Transverse colon (tissue), 4 donors: Measurements from ENCODE around the gene ITGAD. TPM values are rescaled to one million over a fixed set of nuclear protein-coding genes. Genes with fewer than 3 reads are reported as not detected.

Experiments used
- DNase-seq: peaks from one replicate; pipeline ENCODE4 v3.0.0-alpha.2; 2019
- H3K27ac ChIP-seq, 4 donors: fragments of 200-600 bp; sonication (generic); 2 replicates each; pipeline ENCODE4 v1.5.1; 2016 to 2018; ENCODE audit warnings: inconsistent platforms in 4 of 4
- H3K27me3 ChIP-seq: fragments of 200-600 bp; sonication (generic); 2 replicates; pipeline ENCODE4 v1.5.1; 2017; ENCODE audit warnings: inconsistent platforms
- H3K36me3 ChIP-seq, 4 donors: fragments of 200-600 bp; sonication (generic); 2 replicates each; pipeline ENCODE4 v1.5.1; 2017 to 2019; ENCODE audit warnings: inconsistent platforms in 4 of 4
- H3K4me1 ChIP-seq, 4 donors: fragments of 200-600 bp; sonication (generic); 2 replicates each; pipeline ENCODE4 v1.5.1; 2017 to 2020; ENCODE audit warnings: inconsistent platforms in 4 of 4
- H3K4me3 ChIP-seq, 4 donors: fragments of 200-600 bp; sonication (generic); 1 replicate in 1 of 4; 2 replicates in 3 of 4; pipeline versions ENCODE4 v1.5.1 to v1.6.1; 2017 to 2019; ENCODE audit warnings: inconsistent platforms in 4 of 4
- H3K9me3 ChIP-seq, 2 donors: fragments of 200-600 bp; sonication (generic); 2 replicates each; pipeline ENCODE4 v1.5.1; 2017 to 2019; ENCODE audit warnings: inconsistent platforms in 2 of 2
- CTCF ChIP-seq, 5 experiments: fragments of 200-600 bp in 3 of 5; fragments of 450-650 bp in 2 of 5; sonication (generic) in 3 of 5; IDR thresholded peaks; 1 replicate in 2 of 5; 2 replicates in 3 of 5; pipeline ENCODE4 v1.5.1; 2016 to 2017; ENCODE audit warnings: antibody characterized with exemption in 5 of 5, inconsistent platforms in 3 of 5, mild to moderate bottlenecking in 2 of 5, moderate library complexity in 1 of 5
- EP300 ChIP-seq: sonication (generic); formaldehyde crosslinking; IDR thresholded peaks from one replicate; pipeline ENCODE4 v1.6.1; 2017; ENCODE audit warnings: antibody characterized with exemption, low read depth
- POLR2A ChIP-seq: fragments of 450-650 bp; IDR thresholded peaks from one replicate; pipeline ENCODE4 v1.6.1; 2016; ENCODE audit warnings: antibody characterized with exemption, mild to moderate bottlenecking, moderate library complexity
- POLR2AphosphoS5 ChIP-seq, 3 donors: sonication (generic); formaldehyde crosslinking; IDR thresholded peaks; one replicate each; pipeline ENCODE4 v1.6.1; 2016; ENCODE audit warnings: antibody characterized with exemption in 3 of 3
- WGBS, 2 donors: methylation state at CpG; one replicate each; pipeline ENCODE4 v1.1.5; 2018; ENCODE audit warnings: low coverage in 1 of 2; 5-methylcytosine and 5-hydroxymethylcytosine counted together
- in situ Hi-C, 4 donors: fragments of 200-750 bp; cut with MboI; loops; one replicate each; pipeline versions ENCODE4 v1.15.0 to v1.15.1; 2017; ENCODE audit warnings: low sequenced_read_pairs in 3 of 4, low pct_ligation_motif_present in 1 of 4, low pct_unique_long_range_greater_than_20kb in 1 of 4
- intact Hi-C: fragments of 100-400 bp; cut with DNase I; formaldehyde crosslinking; loops from one replicate; pipeline ENCODE4 v1.15.1; 2023; ENCODE audit warnings: low total_unique reads
- total RNA-seq, 4 donors: library from RNA; depleted of rRNA; stranded (reverse); fragments of >200 nt; gene quantifications; one replicate each; pipeline ENCODE4 v1.1.0, GENCODE V29; 2016

Gene ITGAD
- total RNA-seq, 4 donors from 2014 or later: 0.75 TPM; not detected in 3

GRCh38 chr16:31471875-31472708, 79.0 kb downstream of the ITGAD start, which contains the start of gene TGFB1I1:
Gene TGFB1I1 (plus strand): TSS chr16:31472152. CDS start chr16:31472189, 37 bp downstream.
- intact Hi-C loops: no loop called here

GRCh38 chr16:31472709-31473203, 79.6 kb downstream of the ITGAD start:
- WGBS, 2 donors: 29% methylated on average over 20 of the region's 20 CpGs; no CpG with 5 or more reads in 1 of the 2 donors
- Histone ChIP-seq H3K9me3 (no peaks in the 10 kb centered on the region), H3K27ac (peak overlapping the region; percentile 90 to 98 (median 93)), H3K36me3 (no peaks in the 10 kb centered on the region), H3K27me3 (no peaks in the 10 kb centered on the region), H3K4me3 (peak overlapping the region; percentile 58 to 80 (median 66)), H3K4me1 (peaks cover 13 to 54% (median 39%) of the 10 kb centered on the region in 4 donors)
- intact Hi-C loops (no loop called here), in situ Hi-C loops (loop anchor here in 2 of 4 donors (25.0 kb wide), 2 partner anchors 415 to 485 kb away; partner anchors contain the start of gene HSD3B7 (in 1 of the 2))
- no peak for TF ChIP-seq POLR2A
- peak; percentile 68 to 85 (median 77) for TF ChIP-seq CTCF (IDR thresholded peaks at IDR 0.05)
- peak; percentile 25 to 47 (median 27) for TF ChIP-seq POLR2AphosphoS5 (IDR thresholded peaks at IDR 0.05)
- peak; percentile 93 for DNase-seq

More at GRCh38 chr16:31471875-31472708, 79.0 kb downstream of the ITGAD start, which contains the start of gene TGFB1I1:
- in situ Hi-C loops: loop anchor here in 2 of 4 donors (25.0 kb wide), 2 partner anchors 415 to 485 kb away; partner anchors contain the start of gene HSD3B7 (in 1 of the 2)
- Histone ChIP-seq H3K4me3 (peak within 1 kb of the TSS; percentile 58 to 80 (median 66)), H3K9me3 (no peaks in the 10 kb centered on the region), H3K27me3 (no peaks in the 10 kb centered on the region), H3K36me3 (no peaks in the 10 kb centered on the region), H3K27ac (peak within 1 kb of the TSS; percentile 90 to 98 (median 93)), H3K4me1 (peaks cover 13 to 48% (median 36%) of the 10 kb centered on the region in 4 donors)
- WGBS, 2 donors: 0 to 3% methylated on average over 6 to 37 of the region's 63 CpGs
- peak; percentile 68 for DNase-seq
- TF ChIP-seq POLR2A (no peak), EP300 (no peak), POLR2AphosphoS5 (IDR thresholded peaks at IDR 0.05) (peak in 2 of 3 donors; percentile 25 to 37), CTCF (IDR thresholded peaks at IDR 0.05) (no peak)

- Histone ChIP-seq H3K36me3 (no peaks in the 10 kb centered on the region), H3K4me3 (peak overlapping the region in 2 of 4 donors; percentile 58 to 65), H3K9me3 (no peaks in the 10 kb centered on the region), H3K27ac (peak overlapping the region; percentile 90 to 98 (median 93)), H3K27me3 (no peaks in the 10 kb centered on the region), H3K4me1 (peaks cover 13 to 60% (median 43%) of the 10 kb centered on the region in 4 donors)
- no peak for TF ChIP-seq POLR2AphosphoS5 (IDR thresholded peaks at IDR 0.05)
- no peak for TF ChIP-seq CTCF (IDR thresholded peaks at IDR 0.05)
- TF ChIP-seq POLR2A: no peak
- no peak for TF ChIP-seq EP300
- intact Hi-C loops (no loop called here), in situ Hi-C loops (loop anchor here in 2 of 4 donors (25.0 kb wide), 2 partner anchors 414 to 486 kb away; partner anchors contain the start of gene HSD3B7 (in 1 of the 2))
- WGBS, 2 donors: 86% methylated on average over 17 of the region's 17 CpGs; no CpG with 5 or more reads in 1 of the 2 donors
- DNase-seq: no peak
Measured at GRCh38 chr16:31473264-31473984, 80.3 kb downstream of the ITGAD start.
